SK-N-SH (cell line): ENCODE measurements around the gene UBE2I.

Experiments used
- EZH2phosphoT487 ChIP-seq: fragments of 200-600 bp; sonication (generic); IDR thresholded peaks from 2 replicates; pipeline ENCODE4 v1.6.1; 2017; ENCODE audit warnings: low read depth, mixed run types, mild to moderate bottlenecking, antibody characterized with exemption, moderate library complexity, borderline replicate concordance
- FOSL2 ChIP-seq: IDR thresholded peaks from 2 replicates; pipeline ENCODE4 v1.4.0; 2012; ENCODE audit warnings: low read depth, mild to moderate bottlenecking, moderate library complexity, borderline replicate concordance
- FOXM1 ChIP-seq: IDR thresholded peaks from 2 replicates; pipeline ENCODE4 v1.4.0; 2012; ENCODE audit warnings: low read depth, mild to moderate bottlenecking
- NRF1 ChIP-seq: IDR thresholded peaks from 2 replicates; pipeline ENCODE4 v1.6.1; 2012; ENCODE audit warnings: low read depth, mild to moderate bottlenecking, low read length
- POLR2AphosphoS5 ChIP-seq: IDR thresholded peaks from 2 replicates; pipeline ENCODE4 v1.6.1; 2012; ENCODE audit warnings: low read depth, low read length
- RFX5 ChIP-seq: IDR thresholded peaks from 2 replicates; pipeline ENCODE4 v1.6.1; 2012; ENCODE audit warnings: mild to moderate bottlenecking, improper control_type of control experiment, low read length
- SIN3A ChIP-seq: IDR thresholded peaks from 2 replicates; pipeline ENCODE4 v1.6.1; 2012; ENCODE audit warnings: low read depth, mild to moderate bottlenecking, low read length, moderate library complexity, borderline replicate concordance
- TCF12 ChIP-seq: IDR thresholded peaks from 2 replicates; pipeline ENCODE4 v1.4.0; 2012
- TEAD4 ChIP-seq: IDR thresholded peaks from 2 replicates; pipeline ENCODE4 v1.4.0; 2012; ENCODE audit warnings: mild to moderate bottlenecking, borderline replicate concordance; ENCODE audit not compliant: insufficient read depth
- YY1 ChIP-seq: IDR thresholded peaks from 2 replicates; pipeline ENCODE4 v1.4.0; 2012; ENCODE audit warnings: low read depth, mild to moderate bottlenecking
- TF ChIP-seq, protein P1 (sequence below): fragments of 200-600 bp; sonication (generic); IDR thresholded peaks from 2 replicates; pipeline ENCODE4 v1.6.1; 2017; ENCODE audit warnings: antibody characterized with exemption, mild to moderate bottlenecking, moderate library complexity
- TF ChIP-seq, protein P2 (sequence below): IDR thresholded peaks from 2 replicates; pipeline ENCODE4 v1.4.0; 2012; ENCODE audit warnings: low read depth, borderline replicate concordance
- TF ChIP-seq, protein P3 (sequence below): IDR thresholded peaks from 2 replicates; pipeline ENCODE4; 2012
- TF ChIP-seq, protein P4 (sequence below): IDR thresholded peaks from 2 replicates; pipeline ENCODE4 v1.6.1; 2012; ENCODE audit warnings: mild to moderate bottlenecking, low read depth, low read length, moderate library complexity

DNA sequence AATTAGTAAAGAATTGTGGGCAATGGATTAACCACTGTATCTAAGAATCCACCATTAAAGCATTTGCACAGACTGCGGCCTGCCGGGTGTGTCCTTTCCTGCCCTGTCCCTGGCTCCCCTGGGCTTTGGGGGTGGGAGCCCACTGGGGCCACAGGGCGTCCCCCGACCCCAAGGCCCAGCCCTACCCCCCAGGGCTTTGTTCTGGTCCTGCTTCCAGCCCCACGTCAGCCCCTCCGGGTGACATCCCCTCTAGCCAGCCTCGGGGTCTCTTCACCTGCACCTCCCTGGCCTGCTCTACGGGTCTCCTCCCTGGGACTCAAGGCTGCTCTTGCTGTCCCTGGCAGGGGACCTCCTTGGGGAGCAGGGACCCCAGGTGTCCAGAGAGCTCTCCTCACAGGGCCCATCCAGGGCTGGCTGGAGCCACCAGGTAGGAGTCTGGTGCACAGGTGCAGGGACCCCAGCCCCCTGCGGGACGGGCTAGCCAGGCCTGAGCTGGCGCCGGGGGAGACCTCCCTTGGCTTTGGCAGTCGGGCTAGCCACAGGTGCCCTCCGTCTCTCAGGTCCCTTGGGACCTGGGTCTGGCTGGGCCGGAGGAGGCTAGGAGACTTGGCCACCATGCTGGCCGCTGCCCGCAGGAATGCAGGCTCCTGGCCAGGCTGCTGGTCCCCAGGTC is 17.6 kb downstream of the UBE2I start:
- TF ChIP-seq, protein P1, sequence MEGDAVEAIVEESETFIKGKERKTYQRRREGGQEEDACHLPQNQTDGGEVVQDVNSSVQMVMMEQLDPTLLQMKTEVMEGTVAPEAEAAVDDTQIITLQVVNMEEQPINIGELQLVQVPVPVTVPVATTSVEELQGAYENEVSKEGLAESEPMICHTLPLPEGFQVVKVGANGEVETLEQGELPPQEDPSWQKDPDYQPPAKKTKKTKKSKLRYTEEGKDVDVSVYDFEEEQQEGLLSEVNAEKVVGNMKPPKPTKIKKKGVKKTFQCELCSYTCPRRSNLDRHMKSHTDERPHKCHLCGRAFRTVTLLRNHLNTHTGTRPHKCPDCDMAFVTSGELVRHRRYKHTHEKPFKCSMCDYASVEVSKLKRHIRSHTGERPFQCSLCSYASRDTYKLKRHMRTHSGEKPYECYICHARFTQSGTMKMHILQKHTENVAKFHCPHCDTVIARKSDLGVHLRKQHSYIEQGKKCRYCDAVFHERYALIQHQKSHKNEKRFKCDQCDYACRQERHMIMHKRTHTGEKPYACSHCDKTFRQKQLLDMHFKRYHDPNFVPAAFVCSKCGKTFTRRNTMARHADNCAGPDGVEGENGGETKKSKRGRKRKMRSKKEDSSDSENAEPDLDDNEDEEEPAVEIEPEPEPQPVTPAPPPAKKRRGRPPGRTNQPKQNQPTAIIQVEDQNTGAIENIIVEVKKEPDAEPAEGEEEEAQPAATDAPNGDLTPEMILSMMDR = no peak
- TF ChIP-seq YY1 = no peak
- no peak for TF ChIP-seq POLR2AphosphoS5
- no peak for TF ChIP-seq EZH2phosphoT487
- no peak for TF ChIP-seq TEAD4
- no peak for TF ChIP-seq NRF1
- TF ChIP-seq, protein P2, sequence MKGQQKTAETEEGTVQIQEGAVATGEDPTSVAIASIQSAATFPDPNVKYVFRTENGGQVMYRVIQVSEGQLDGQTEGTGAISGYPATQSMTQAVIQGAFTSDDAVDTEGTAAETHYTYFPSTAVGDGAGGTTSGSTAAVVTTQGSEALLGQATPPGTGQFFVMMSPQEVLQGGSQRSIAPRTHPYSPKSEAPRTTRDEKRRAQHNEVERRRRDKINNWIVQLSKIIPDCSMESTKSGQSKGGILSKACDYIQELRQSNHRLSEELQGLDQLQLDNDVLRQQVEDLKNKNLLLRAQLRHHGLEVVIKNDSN = no peak
- TF ChIP-seq, protein P3, sequence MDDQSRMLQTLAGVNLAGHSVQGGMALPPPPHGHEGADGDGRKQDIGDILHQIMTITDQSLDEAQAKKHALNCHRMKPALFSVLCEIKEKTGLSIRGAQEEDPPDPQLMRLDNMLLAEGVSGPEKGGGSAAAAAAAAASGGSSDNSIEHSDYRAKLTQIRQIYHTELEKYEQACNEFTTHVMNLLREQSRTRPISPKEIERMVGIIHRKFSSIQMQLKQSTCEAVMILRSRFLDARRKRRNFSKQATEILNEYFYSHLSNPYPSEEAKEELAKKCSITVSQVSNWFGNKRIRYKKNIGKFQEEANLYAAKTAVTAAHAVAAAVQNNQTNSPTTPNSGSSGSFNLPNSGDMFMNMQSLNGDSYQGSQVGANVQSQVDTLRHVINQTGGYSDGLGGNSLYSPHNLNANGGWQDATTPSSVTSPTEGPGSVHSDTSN = no peak
- TF ChIP-seq FOXM1 = no peak
- TF ChIP-seq FOSL2 = no peak
- TF ChIP-seq SIN3A = no peak
- TF ChIP-seq, protein P4, sequence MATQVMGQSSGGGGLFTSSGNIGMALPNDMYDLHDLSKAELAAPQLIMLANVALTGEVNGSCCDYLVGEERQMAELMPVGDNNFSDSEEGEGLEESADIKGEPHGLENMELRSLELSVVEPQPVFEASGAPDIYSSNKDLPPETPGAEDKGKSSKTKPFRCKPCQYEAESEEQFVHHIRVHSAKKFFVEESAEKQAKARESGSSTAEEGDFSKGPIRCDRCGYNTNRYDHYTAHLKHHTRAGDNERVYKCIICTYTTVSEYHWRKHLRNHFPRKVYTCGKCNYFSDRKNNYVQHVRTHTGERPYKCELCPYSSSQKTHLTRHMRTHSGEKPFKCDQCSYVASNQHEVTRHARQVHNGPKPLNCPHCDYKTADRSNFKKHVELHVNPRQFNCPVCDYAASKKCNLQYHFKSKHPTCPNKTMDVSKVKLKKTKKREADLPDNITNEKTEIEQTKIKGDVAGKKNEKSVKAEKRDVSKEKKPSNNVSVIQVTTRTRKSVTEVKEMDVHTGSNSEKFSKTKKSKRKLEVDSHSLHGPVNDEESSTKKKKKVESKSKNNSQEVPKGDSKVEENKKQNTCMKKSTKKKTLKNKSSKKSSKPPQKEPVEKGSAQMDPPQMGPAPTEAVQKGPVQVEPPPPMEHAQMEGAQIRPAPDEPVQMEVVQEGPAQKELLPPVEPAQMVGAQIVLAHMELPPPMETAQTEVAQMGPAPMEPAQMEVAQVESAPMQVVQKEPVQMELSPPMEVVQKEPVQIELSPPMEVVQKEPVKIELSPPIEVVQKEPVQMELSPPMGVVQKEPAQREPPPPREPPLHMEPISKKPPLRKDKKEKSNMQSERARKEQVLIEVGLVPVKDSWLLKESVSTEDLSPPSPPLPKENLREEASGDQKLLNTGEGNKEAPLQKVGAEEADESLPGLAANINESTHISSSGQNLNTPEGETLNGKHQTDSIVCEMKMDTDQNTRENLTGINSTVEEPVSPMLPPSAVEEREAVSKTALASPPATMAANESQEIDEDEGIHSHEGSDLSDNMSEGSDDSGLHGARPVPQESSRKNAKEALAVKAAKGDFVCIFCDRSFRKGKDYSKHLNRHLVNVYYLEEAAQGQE = no peak
- TF ChIP-seq TCF12 = no peak
- no peak for TF ChIP-seq RFX5
